PC-3 (cell line): ENCODE data around the gene RSPO4.

Source experiments
- EZH2 ChIP-seq: fragments of 300-600 bp; sonication (generic); IDR thresholded peaks from one replicate; pipeline ENCODE4 v1.6.1; 2017; ENCODE audit warnings: antibody characterized with exemption, mild to moderate bottlenecking, low read length; ENCODE audit not compliant: unreplicated experiment
- EZH2phosphoT487 ChIP-seq: fragments of 300-600 bp; sonication (generic); IDR thresholded peaks from 2 replicates; pipeline ENCODE4 v1.6.1; 2018; ENCODE audit warnings: mild to moderate bottlenecking, antibody characterized with exemption, low read length, borderline replicate concordance
- TF ChIP-seq, protein P1 (sequence below): fragments of 300-600 bp; sonication (generic); conservative IDR thresholded peaks from 2 replicates; pipeline ENCODE4 v1.5.1; 2017; ENCODE audit warnings: antibody characterized with exemption, low read depth, mild to moderate bottlenecking, low read length

DNA sequence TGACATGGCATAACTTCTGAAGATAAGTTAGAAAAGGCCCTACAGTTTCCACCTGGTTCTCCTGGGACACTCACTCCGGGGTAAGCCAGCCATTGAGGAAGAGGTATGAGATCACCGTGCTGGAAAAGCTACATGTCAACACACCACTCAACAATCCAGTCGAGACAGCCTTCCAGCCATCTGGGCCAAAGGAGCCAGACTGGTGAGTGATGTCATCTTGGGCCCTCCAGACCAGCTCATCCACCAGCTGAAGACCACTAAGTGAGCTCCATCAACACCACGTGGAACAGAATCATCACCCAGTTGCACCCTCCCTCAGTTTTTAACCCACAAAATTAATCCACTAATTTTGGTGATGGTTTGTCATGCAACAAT, 32.3 kb upstream of the RSPO4 start:
- TF ChIP-seq, protein P1, sequence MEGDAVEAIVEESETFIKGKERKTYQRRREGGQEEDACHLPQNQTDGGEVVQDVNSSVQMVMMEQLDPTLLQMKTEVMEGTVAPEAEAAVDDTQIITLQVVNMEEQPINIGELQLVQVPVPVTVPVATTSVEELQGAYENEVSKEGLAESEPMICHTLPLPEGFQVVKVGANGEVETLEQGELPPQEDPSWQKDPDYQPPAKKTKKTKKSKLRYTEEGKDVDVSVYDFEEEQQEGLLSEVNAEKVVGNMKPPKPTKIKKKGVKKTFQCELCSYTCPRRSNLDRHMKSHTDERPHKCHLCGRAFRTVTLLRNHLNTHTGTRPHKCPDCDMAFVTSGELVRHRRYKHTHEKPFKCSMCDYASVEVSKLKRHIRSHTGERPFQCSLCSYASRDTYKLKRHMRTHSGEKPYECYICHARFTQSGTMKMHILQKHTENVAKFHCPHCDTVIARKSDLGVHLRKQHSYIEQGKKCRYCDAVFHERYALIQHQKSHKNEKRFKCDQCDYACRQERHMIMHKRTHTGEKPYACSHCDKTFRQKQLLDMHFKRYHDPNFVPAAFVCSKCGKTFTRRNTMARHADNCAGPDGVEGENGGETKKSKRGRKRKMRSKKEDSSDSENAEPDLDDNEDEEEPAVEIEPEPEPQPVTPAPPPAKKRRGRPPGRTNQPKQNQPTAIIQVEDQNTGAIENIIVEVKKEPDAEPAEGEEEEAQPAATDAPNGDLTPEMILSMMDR = no peak
- TF ChIP-seq EZH2 = no peak
- no peak for TF ChIP-seq EZH2phosphoT487
